H1 (cell line): ENCODE data around the gene VPS41. TPM values are rescaled to one million over a fixed set of nuclear protein-coding genes. Genes with fewer than 3 reads are reported as not detected.

Experiments used
- CTCF ChIA-PET: fragments of 300-600 bp; sonication (Branson Sonifier 250); formaldehyde crosslinking; loops from one replicate; lab custom pipeline; 2021; ENCODE audit not compliant: partially characterized antibody; lab: Charles Lee
- POLR2A ChIA-PET: fragments of 300-600 bp; sonication (Branson Sonifier 250); formaldehyde crosslinking; loops from one replicate; lab custom pipeline; 2021; ENCODE audit warnings: inconsistent platforms; ENCODE audit not compliant: partially characterized antibody; lab: Charles Lee
- DNase-seq, 2 experiments: peaks; one replicate each; pipeline versions ENCODE4 v3.0.0 to v3.0.0-alpha.2; 2010 to 2022; ENCODE audit warnings: low spot score in 2 of 2, low read depth in 1 of 2, mixed read lengths in 1 of 2
- FAIRE-seq: peaks from 2 replicates; lab custom pipeline; 2011; peaks lifted over from hg19 to GRCh38; lab: Jason Lieb, UNC
- H2AFZ ChIP-seq: 2 replicates; pipeline ENCODE4 v1.8.1; 2012; ENCODE audit warnings: low read length, inconsistent platforms
- H2AK5ac ChIP-seq: 2 replicates; pipeline ENCODE4 v1.6.1; 2013; ENCODE audit warnings: low read depth, low read length
- H2BK120ac ChIP-seq: replicated peaks from 2 replicates; pipeline ENCODE3; 2013; ENCODE audit warnings: low read depth, low read length, inconsistent platforms
- H2BK12ac ChIP-seq: 2 replicates; pipeline ENCODE4 v1.6.1; 2013; ENCODE audit warnings: low read depth, low read length
- H2BK15ac ChIP-seq: 2 replicates; pipeline ENCODE4 v1.6.1; 2013; ENCODE audit warnings: low read length
- H2BK20ac ChIP-seq: 2 replicates; pipeline ENCODE4 v1.6.1; 2013; ENCODE audit warnings: low read length
- H2BK5ac ChIP-seq: 2 replicates; pipeline ENCODE4 v1.6.1; 2013; ENCODE audit warnings: low read depth, low read length
- H3K14ac ChIP-seq: 2 replicates; pipeline ENCODE4 v1.6.1; 2013; ENCODE audit warnings: inconsistent platforms; ENCODE audit not compliant: insufficient read length
- H3K18ac ChIP-seq: 2 replicates; pipeline ENCODE4 v1.6.1; 2013; ENCODE audit warnings: low read length; ENCODE audit errors: extremely low read depth
- H3K23ac ChIP-seq: 2 replicates; pipeline ENCODE4 v1.6.1; 2013; ENCODE audit warnings: inconsistent platforms; ENCODE audit not compliant: insufficient read length
- H3K23me2 ChIP-seq: 2 replicates; pipeline ENCODE4 v1.6.1; 2013; ENCODE audit warnings: low read depth, low read length
- H3K27ac ChIP-seq: 2 replicates; pipeline ENCODE4 v1.6.1; 2011; ENCODE audit warnings: low read depth, low read length, inconsistent platforms
- H3K27me3 ChIP-seq, 4 experiments: replicated peaks in 1 of 4; 1 replicate in 1 of 4; 2 replicates in 3 of 4; pipeline versions ENCODE4 v1.6.1 to v1.8.1; 2011 to 2013; ENCODE audit warnings: low read length in 3 of 4, mild to moderate bottlenecking in 3 of 4, inconsistent platforms in 2 of 4, mixed read lengths in 2 of 4, moderate library complexity in 1 of 4; ENCODE audit not compliant: control insufficient read depth in 3 of 4, insufficient read depth in 3 of 4; ENCODE audit errors: extremely low read depth in 1 of 4
- H3K36me3 ChIP-seq, 4 experiments: 2 replicates each; pipeline versions ENCODE4 v1.6.1 to v1.8.1; 2011 to 2013; ENCODE audit warnings: mild to moderate bottlenecking in 4 of 4, low read length in 3 of 4, moderate library complexity in 2 of 4, control low read depth in 1 of 4, inconsistent platforms in 1 of 4; ENCODE audit not compliant: insufficient read depth in 4 of 4, control insufficient read depth in 2 of 4
- H3K4ac ChIP-seq: replicated peaks from 2 replicates; pipeline ENCODE3; 2013; ENCODE audit warnings: low read length, low read depth, mixed read lengths, inconsistent platforms; ENCODE audit not compliant: insufficient read length
- H3K4me1 ChIP-seq, 4 experiments: replicated peaks in 1 of 4; 1 replicate in 1 of 4; 2 replicates in 3 of 4; pipeline versions ENCODE4 v1.6.1 to v1.8.1; 2011 to 2013; ENCODE audit warnings: low read length in 3 of 4, inconsistent platforms in 2 of 4, mixed read lengths in 1 of 4; ENCODE audit not compliant: insufficient read depth in 4 of 4, control insufficient read depth in 3 of 4
- H3K4me2 ChIP-seq, 2 experiments: 2 replicates each; pipeline versions ENCODE4 v1.6.1 to v1.8.1; 2011 to 2013; ENCODE audit warnings: low read depth in 2 of 2, low read length in 2 of 2, control low read depth in 1 of 2, inconsistent platforms in 1 of 2, mild to moderate bottlenecking in 1 of 2; ENCODE audit not compliant: insufficient read depth in 1 of 2
- H3K4me3 ChIP-seq, 4 experiments: fragments of 200-600, 300-600 bp in 1 of 4; sonication (generic), shearing (Covaris generic), sonication (Bioruptor Twin) in 1 of 4; 2 replicates each; pipeline versions ENCODE4 v1.5.1 to v1.8.1; 2011 to 2016; ENCODE audit warnings: low read length in 4 of 4, low read depth in 3 of 4, control low read depth in 2 of 4, inconsistent platforms in 2 of 4, mild to moderate bottlenecking in 2 of 4, mixed read lengths in 1 of 4, moderate library complexity in 1 of 4; ENCODE audit not compliant: insufficient read depth in 2 of 4; ENCODE audit errors: extremely low read depth in 1 of 4
- H3K56ac ChIP-seq: replicated peaks from 2 replicates; pipeline ENCODE3; 2013; ENCODE audit warnings: low read depth, mild to moderate bottlenecking, mixed read lengths, low read length, inconsistent platforms; ENCODE audit not compliant: insufficient read length
- H3K79me1 ChIP-seq: 2 replicates; pipeline ENCODE4 v1.6.1; 2013; ENCODE audit warnings: low read depth, low read length, control low read depth
- H3K79me2 ChIP-seq, 2 experiments: 2 replicates each; pipeline versions ENCODE4 v1.6.1 to v1.8.1; 2012 to 2013; ENCODE audit warnings: low read length in 2 of 2, mild to moderate bottlenecking in 2 of 2, inconsistent platforms in 1 of 2; ENCODE audit not compliant: insufficient read depth in 2 of 2, control insufficient read depth in 1 of 2
- H3K9ac ChIP-seq, 4 experiments: replicated peaks in 1 of 4; 1 replicate in 1 of 4; 2 replicates in 3 of 4; pipeline versions ENCODE4 v1.6.1 to v1.8.1; 2011 to 2013; ENCODE audit warnings: low read depth in 3 of 4, low read length in 3 of 4, control low read depth in 2 of 4, mild to moderate bottlenecking in 2 of 4, moderate library complexity in 2 of 4, inconsistent platforms in 1 of 4; ENCODE audit errors: extremely low read depth in 1 of 4
- H3K9me3 ChIP-seq, 2 experiments: 2 replicates each; pipeline versions ENCODE4 v1.6.1 to v1.8.1; 2012 to 2013; ENCODE audit warnings: mild to moderate bottlenecking in 2 of 2, moderate library complexity in 2 of 2, control low read depth in 1 of 2, inconsistent platforms in 1 of 2, low read depth in 1 of 2, low read length in 1 of 2, mixed read lengths in 1 of 2; ENCODE audit not compliant: insufficient read depth in 2 of 2
- H4K20me1 ChIP-seq, 2 experiments: replicated peaks in 1 of 2; 2 replicates each; pipeline versions ENCODE3 to v1.8.1; 2011 to 2013; ENCODE audit warnings: inconsistent platforms in 2 of 2, low read length in 2 of 2, mild to moderate bottlenecking in 1 of 2; ENCODE audit not compliant: insufficient read depth in 2 of 2, control insufficient read depth in 1 of 2
- H4K5ac ChIP-seq: 2 replicates; pipeline ENCODE4 v1.6.1; 2013; ENCODE audit warnings: low read length, low read depth, mixed read lengths, inconsistent platforms; ENCODE audit not compliant: insufficient read length
- H4K8ac ChIP-seq: 2 replicates; pipeline ENCODE4 v1.8.0; 2013; ENCODE audit warnings: mild to moderate bottlenecking, moderate library complexity, low read length, inconsistent platforms; ENCODE audit not compliant: insufficient read depth; ENCODE audit errors: extremely low read depth
- H4K91ac ChIP-seq: replicated peaks from 2 replicates; pipeline ENCODE3; 2013; ENCODE audit warnings: low read length, mixed read lengths, inconsistent platforms; ENCODE audit not compliant: insufficient read length
- GTF2F1 ChIP-seq: IDR thresholded peaks from 2 replicates; pipeline ENCODE4 v1.6.1; 2012; ENCODE audit warnings: low read depth, low read length, improper control_type of control experiment, borderline replicate concordance
- JUN ChIP-seq: IDR thresholded peaks from 2 replicates; pipeline ENCODE4 v1.6.1; 2011; ENCODE audit warnings: low read depth, mild to moderate bottlenecking, improper control_type of control experiment, low read length
- POU5F1 ChIP-seq: IDR thresholded peaks from 2 replicates; pipeline ENCODE4 v1.6.1; 2011; ENCODE audit warnings: low read depth, mild to moderate bottlenecking, low read length, moderate library complexity
- WGBS, 2 experiments: shearing (Covaris generic) in 1 of 2; methylation state at CpG; one replicate each; pipeline versions ENCODE4 v1.1.6 to v1.1.7; 2013 to 2015; ENCODE audit warnings: low lambda C conversion rate in 2 of 2, mixed read lengths in 2 of 2, inconsistent platforms in 1 of 2, low coverage in 1 of 2, missing lambda C conversion rate in 1 of 2; ENCODE audit not compliant: insufficient replicate concordance in 2 of 2, insufficient coverage in 1 of 2, insufficient read length in 1 of 2; ENCODE audit errors: extremely low coverage in 1 of 2, missing lambda C conversion rate in 1 of 2; 5-methylcytosine and 5-hydroxymethylcytosine counted together
- polyA plus RNA-seq, 7 experiments: library from polyadenylated mRNA; depleted of rRNA in 3 of 7; stranded (reverse) in 5 of 7; unstranded in 2 of 7; fragments of >200 nt in 5 of 7; fragments of 200-250 nt in 2 of 7; gene quantifications; 1 replicate in 5 of 7; 2 replicates in 1 of 7; 4 replicates in 1 of 7; pipeline versions ENCODE4 v1.2.1 to v1.2.3, GENCODE V29; 2011 to 2013; ENCODE audit warnings: missing spikeins in 2 of 7, mixed read lengths in 2 of 7
- total RNA-seq: library from RNA; stranded (reverse); fragmentation: NEBNext Ultra II Directional; extraction: Animal tissue kit (Norgen Biotek cat#: 25700); gene quantifications from 2 replicates; pipeline ENCODE4 v1.2.1, GENCODE V29; 2021

VPS41 gene
- total and polyA plus RNA-seq, 2 of the 8 experiments (the other 6 are each of a cell fraction or from before 2014, with no cell fraction given), result 10.7 to 63.3 TPM

DNA sequence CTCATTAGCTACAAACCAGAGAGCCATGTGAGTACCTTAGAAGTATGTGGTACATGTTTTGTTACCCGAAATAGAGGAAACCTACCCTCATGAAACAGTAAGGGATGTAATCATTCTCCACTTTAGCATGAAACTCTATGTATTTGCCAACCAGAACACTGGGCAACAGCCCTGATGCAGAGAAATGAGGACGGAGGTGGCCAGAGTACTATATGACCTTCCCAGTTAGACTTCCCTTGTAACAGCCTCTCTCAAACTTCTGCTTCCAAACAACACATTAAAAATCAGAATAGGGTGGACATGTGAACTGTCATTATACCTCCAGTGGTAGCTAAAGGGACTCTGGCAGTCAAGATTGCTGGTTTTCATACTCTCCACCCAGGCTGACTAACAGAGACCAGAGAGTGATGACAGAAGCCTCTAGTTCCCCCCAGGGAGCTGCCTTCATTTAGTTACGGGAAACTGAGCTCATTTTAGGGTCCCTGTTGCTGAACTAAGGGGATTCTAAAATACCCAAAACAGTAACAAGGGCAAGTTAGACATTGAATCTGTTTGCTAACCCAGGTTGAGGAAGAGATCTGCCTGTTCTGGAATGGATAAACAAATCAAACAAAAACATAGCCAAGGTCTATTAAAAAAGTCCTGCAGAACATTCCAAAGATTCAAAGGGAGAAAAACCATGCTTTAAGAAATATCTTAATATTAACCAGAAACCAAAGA lies 83.1 kb downstream of the VPS41 start:
- no peak overlapping the region for H3K4ac ChIP-seq
- no peak overlapping the region for H2BK12ac ChIP-seq
- H3K79me2 ChIP-seq, result no peaks in the 10 kb centered on the region
- H3K36me3 ChIP-seq, result no peaks in the 10 kb centered on the region; a peak in 1 of 8 replicates
- H4K20me1 ChIP-seq, result no peaks in the 10 kb centered on the region
- no peaks in the 10 kb centered on the region for H3K79me1 ChIP-seq
- ChIA-PET POLR2A (interaction anchor here (0.8 kb wide), 1 partner anchor 8 kb away, joined by 4 read pairs; no protein-coding TSS in a partner anchor), CTCF (interaction anchor here (1.0 to 1.1 kb wide), 2 partner anchors 29 to 55 kb away, joined by 3 read pairs; no protein-coding TSS in a partner anchor)
- 86% methylated on average over 3 of the region's 3 CpGs; no CpG with 5 or more reads in 1 of the 2 experiments for WGBS, 2 experiments
- H3K9ac ChIP-seq, result no peak overlapping the region
- H3K4me1 ChIP-seq, result no peaks in the 10 kb centered on the region
- H2AFZ ChIP-seq, result no peak overlapping the region
- FAIRE-seq (no peak), DNase-seq (no peak)
- no peak overlapping the region for H4K91ac ChIP-seq
- TF ChIP-seq POU5F1 (no peak), GTF2F1 (no peak), JUN (no peak)
- H3K56ac ChIP-seq, result no peak overlapping the region
- H3K27me3 ChIP-seq, result no peaks in the 10 kb centered on the region
- no peak overlapping the region for H3K23ac ChIP-seq
- no peaks in the 10 kb centered on the region for H3K23me2 ChIP-seq
- H2AK5ac ChIP-seq, result no peak overlapping the region
- no peak overlapping the region for H4K5ac ChIP-seq
- H3K27ac ChIP-seq, result no peak overlapping the region
- no peak overlapping the region for H3K18ac ChIP-seq
- no peaks in the 10 kb centered on the region for H3K9me3 ChIP-seq
- H4K8ac ChIP-seq, result no peak overlapping the region
- H3K4me2 ChIP-seq, result no peak overlapping the region
- H3K4me3 ChIP-seq, result no peak overlapping the region
- no peak overlapping the region for H2BK5ac ChIP-seq
- H3K14ac ChIP-seq, result no peak overlapping the region
- no peak overlapping the region for H2BK15ac ChIP-seq
- H2BK20ac ChIP-seq, result no peak overlapping the region
- no peak overlapping the region for H2BK120ac ChIP-seq
